Upper lobe of left lung (tissue), 4 donors: ENCODE results near the gene SMAD9.

Experiments
- POLR2AphosphoS5 ChIP-seq, 2 donors: sonication (generic); formaldehyde crosslinking; IDR thresholded peaks; one replicate each; pipeline ENCODE4 v1.5.1; 2017; ENCODE audit warnings: antibody characterized with exemption in 2 of 2
- TF ChIP-seq, protein P1 (sequence below), 6 experiments: fragments of 450-650 bp in 4 of 6; fragments of 200-600 bp in 2 of 6; sonication (generic) in 2 of 6; IDR thresholded peaks; one replicate each; pipeline ENCODE4 v1.5.1; 2016 to 2019; ENCODE audit warnings: antibody characterized with exemption in 6 of 6

DNA sequence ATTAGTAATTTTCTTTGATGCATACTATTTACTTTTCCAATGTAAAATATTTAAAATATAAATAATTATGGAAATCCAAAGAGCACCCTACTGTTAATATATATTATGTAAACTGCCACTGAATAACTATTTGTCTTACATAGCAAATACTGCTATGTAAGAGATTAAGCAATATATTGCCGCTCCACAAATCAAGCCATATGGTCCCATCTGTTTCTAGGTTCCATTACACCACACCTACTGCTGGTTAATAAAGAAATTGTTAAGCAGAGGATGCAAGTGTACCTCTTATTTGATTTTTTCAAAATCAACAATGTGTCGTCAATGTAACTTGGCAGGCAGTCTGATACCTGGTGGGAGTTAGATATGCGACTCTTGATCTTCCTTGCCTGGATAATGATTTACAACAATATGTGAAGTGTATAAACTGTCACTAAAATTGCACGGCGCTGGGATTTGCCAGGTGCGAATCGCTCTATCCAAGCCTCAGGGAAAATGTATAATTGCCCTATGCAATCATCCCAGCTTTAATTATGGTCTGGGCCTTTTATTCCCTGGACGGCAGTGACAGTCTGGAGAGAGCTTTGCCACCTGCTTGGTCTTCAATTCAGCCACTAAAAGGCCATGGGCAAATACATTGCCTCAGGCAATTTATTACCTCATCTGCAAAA is 16.0 kb downstream of the SMAD9 start:
- TF ChIP-seq POLR2AphosphoS5 (IDR thresholded peaks at IDR 0.05): no peak
- TF ChIP-seq, protein P1, sequence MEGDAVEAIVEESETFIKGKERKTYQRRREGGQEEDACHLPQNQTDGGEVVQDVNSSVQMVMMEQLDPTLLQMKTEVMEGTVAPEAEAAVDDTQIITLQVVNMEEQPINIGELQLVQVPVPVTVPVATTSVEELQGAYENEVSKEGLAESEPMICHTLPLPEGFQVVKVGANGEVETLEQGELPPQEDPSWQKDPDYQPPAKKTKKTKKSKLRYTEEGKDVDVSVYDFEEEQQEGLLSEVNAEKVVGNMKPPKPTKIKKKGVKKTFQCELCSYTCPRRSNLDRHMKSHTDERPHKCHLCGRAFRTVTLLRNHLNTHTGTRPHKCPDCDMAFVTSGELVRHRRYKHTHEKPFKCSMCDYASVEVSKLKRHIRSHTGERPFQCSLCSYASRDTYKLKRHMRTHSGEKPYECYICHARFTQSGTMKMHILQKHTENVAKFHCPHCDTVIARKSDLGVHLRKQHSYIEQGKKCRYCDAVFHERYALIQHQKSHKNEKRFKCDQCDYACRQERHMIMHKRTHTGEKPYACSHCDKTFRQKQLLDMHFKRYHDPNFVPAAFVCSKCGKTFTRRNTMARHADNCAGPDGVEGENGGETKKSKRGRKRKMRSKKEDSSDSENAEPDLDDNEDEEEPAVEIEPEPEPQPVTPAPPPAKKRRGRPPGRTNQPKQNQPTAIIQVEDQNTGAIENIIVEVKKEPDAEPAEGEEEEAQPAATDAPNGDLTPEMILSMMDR (IDR thresholded peaks at IDR 0.05): no peak
